ENCODE measurements around the gene PLEKHA7.
"Not testable (repeated sequence)": the region's sequence is repeated elsewhere in the genome, so short reads cannot be mapped to it uniquely, and the experiment has no call there.

PLEKHA7 gene

DNA sequence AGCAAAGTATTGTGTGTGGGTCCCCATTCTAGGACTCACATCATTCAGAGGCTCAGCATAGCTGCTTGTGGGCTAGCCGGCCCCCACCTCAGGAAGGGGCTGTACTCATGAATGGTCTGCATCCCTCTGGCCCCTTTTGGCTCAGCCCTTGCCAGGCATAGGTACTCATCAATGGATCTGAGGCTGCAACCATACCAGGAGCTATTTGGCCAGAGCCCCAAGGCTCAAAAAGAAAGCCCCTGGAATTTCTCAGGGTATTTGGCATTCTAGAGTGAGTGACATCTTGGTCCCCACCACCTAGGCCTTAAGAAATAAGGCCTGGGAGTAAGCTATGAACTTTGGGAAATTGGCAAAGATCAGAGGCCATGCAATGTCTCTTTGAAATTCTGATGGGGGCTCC is 38.3 kb downstream of the PLEKHA7 start:
- no peak for DNase-seq

DNA sequence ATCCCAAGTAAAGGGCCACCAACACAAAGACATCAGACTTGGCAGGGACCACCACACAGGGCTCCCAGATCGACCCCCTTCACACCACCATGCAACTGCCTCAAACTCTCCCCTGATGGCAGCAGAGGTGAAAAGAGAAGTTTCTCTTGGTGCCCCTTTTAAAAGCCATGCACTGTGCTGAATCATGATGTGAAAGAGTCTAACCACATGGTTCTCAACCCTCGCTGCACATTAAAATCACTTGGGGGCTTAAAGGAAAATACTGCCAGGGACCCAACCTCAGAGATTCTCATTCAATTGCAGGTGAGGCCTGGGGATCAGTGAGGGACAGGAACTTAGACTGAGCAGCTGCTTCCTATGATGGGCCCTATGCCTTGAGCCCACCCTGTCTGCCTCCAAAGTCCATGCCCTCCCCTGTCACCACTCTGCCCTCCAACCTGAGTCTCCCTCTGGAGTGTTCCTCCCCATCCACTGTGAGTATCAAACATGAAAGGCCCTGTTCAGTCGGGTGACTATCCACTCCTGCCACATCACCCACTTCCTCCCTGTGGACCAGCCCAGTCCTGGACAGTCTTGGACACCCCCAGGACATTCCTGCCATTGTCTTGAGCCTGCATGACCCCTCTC is 40.8 kb downstream of the PLEKHA7 start:
- DNase-seq: no peak

DNA sequence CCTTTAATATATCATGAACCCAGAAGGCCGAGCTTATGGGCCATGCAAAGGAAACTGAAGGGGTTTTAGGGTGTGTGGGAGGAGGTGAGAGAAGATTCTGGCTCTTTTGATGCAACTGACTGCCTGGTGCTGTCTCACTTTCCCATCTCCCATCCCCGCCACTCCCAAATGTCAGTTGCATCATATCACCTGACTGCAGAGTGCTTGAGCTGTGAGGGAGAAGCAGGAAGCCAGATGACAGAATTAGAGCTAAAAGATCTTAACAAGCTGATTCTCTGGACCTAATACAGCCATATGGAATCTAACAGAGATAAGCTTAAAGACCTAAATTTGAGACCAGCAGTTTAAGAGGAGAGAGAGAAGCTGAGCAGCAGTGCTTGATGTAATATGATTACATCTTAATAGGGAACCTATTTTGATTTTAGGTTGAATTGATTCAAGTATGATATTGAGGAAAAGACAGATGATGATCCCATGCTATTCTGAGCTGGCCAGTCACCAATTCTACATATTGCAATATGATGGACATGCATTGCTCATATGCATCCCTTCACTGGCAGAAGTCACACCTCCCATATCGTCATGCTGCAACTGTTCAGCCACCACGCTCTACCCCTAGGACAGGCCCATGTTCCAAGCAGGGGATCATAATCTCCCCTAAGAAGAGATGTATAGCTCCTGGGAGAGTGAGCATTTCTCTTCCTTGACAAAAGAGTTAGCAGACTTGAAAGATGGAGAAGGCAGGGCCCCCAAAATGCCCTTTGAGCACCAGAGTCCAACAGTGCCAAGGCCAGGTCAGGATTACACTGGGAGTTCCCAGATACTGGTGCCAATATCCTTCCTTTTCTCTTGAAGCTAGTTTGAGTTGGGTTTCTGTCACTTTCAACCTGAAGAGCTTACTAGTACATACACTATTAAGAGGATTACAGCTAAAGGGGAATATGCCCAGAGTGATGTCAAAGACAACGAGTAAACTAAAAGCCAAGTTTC is 44.9 kb downstream of the PLEKHA7 start:
- no peak for DNase-seq

DNA sequence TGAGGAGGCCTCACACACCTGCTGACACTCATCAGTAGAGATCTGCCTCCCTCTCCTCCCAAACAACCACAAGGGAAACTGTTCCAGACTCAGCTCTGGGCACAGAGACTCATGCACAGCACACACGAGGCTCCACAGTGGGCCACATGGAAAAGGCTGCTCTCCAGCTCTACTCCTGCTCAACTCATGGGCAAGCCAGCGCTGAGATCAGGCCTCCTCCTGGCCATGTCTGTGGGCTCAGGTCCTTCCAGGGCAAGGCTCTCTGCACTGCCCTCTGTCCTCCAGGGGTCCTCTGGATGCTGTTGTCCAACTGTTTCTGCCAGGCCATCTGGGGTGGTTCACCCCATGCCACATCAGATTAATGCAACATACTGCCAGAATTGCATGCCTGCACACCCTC is 46.0 kb downstream of the PLEKHA7 start:
- no peak for DNase-seq

DNA sequence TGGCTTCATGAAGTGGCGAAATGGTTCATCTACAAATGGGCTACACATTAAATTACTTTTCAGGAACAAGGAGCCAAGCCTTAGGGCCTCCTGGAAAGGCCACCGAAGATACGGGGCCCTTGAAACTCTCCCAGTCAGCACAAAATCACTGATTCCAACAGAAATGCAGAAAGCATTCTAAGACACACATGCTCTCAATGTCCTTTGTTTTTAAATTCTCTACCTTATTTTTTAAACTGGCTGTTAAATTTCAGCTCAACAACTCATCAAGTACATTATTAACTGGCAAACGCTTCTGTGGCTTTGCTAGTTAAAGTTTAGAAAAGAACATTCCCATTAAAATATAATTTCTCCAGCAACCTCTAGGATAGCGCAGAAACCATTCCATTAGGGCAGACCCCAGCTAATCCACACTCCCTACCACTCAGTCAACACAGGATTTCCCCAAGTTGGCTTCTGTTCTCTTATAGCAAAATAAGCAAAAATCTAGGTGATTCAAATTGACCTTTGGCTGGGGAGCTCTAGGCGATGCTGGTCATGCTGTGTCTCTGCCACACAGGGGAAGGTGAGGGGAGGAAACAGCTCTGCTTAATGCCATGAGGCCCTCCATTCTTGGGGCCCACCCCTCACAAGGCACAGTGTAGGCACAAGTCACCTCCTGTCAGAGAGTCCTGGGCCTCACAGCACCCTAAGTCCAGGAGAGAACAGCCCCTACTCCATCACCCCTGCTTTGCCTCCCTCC is 47.1 kb downstream of the PLEKHA7 start:
- DNase-seq: no peak

DNA sequence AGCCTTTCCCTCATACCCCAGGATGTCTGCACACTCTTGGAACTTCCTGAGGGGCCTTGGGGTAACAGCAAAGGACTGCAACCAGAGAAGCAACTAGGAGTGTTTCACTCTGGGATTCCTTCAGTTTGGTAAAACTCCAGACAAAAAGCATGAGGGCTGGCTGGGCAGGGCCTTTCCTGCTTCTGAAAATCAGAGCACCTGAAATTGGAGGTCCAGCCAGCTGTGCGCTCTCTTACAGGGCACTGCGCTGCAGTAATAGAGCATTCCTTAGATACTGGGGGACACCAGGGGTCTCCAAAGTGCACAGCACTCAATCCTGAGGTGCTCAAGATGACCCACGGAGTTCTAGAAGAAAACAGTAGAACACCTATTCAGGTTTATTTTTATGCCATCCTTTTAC is 49.7 kb downstream of the PLEKHA7 start:
- DNase-seq: no peak

DNA sequence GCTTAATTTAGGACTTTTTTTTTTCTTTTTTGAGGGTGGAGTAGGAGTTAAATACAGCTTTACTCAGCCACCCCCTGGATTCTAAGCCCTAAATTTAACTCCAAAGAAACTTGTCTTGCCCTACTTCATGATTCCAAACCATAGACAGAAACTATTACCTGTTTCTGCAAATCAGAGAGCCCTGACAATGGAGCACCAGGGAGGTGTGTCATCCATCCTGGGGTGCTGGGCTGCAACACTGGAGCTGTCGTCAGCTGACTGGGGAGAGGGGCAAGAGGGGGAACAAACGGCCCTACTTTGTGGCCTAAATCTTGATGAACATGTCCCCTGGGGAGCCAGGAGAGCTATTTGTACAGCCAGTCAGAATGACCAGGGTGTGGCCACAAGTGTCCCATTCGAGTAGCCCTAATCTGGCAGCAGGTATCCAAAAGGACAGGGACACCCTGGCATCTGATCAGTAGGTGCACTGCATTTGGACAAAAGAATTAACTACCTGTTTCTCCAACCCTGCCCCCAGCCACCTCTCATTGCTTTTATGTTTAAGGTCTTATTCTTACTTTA is 50.8 kb downstream of the PLEKHA7 start:
- no peak for DNase-seq

DNA sequence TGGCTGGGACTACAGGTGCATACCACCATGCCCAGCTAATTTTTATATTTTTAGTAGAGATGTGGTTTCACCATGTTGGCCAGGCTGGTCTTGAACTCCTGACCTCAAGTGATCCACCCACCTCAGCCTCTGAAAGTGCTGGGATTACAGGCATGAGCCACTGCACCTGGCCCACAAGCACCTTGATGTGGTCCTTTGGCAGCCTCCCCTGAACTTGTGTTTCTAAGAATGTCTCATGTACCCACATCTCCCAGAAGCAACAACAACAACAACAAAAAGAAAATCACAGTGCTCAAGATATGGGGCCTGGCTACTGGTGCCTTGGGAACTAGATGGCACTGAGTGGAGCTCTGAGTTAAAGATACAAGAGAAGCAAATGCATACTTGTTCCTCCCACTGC is 51.6 kb downstream of the PLEKHA7 start:
- DNase-seq: not testable (repeated sequence)

DNA sequence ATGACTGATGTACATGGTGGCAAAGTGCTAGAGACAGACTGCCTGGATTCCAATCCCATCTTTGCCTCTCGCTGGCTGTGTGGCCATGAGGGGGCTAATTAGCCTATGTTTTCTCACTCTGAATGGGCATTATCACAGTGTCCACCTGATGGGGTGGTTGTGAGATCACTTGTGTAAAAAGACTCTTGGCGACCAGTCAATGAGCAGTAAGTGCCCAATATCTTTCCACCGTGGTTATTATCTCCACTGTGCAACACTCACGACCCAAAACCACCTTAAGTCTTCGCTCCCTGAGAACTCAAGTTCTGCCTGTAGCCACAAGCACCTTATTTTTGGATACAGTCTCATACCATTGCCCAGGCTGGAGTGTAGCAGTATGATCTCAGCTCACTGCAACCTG is 52.1 kb downstream of the PLEKHA7 start:
- no peak for DNase-seq

DNA sequence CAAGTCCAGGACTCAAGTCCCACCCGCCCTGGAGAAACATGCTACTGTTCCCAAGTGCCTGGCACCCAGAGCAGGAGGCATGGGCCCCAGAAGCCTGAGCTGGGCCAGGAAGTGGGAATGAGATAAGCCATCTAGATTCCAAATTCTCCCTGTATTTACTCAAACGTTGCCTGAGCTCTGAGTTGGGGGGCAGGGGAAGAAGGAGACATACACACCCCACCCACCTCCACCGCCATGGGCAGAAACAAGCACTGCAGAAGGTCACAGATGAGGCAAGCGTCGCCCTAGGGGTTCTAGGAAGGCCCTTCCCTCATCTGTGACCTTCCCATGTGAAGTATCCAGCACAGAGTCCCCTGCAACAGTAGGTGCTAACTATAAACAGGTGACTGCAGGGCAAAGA is 54.0 kb downstream of the PLEKHA7 start:
- no peak for DNase-seq

DNA sequence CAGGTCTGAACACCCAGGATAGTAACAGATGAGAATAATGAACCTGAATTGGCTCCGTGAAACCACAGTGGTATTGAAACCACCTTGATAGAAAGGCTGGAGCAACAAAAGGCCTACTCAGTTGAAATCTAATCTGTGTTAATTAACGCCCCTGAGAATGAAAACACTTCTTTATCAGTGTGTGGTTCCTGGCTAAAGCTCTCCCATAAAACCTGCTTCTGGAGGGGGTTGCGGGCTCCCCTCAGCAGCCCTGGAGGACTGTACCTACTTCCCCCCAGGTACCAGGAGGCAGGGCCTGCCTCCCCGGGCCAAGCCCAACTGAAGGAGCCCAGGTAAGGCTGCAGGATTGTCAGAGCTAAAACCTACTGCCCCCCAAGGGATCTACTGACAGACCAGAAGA is 54.6 kb downstream of the PLEKHA7 start:
- DNase-seq: no peak

DNA sequence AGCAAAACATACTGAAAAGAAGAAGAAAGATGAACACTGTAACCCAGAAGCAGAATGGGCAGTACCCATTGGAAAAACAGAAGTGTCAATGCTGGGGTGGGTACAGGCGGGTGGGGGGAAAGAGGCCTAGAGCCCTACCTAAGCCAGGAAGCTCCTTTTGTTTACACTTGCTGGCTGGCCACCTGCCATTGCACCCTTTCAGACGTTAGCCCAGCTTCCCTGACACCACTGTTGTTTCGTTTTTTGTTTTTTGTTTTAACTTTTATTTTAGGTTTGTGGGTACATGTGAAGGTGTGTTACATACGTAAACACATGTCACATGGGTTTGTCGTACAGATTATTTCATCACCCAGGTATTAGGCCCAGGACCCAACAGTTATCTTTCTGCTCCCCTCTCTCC is 55.4 kb downstream of the PLEKHA7 start:
- no peak for DNase-seq

DNA sequence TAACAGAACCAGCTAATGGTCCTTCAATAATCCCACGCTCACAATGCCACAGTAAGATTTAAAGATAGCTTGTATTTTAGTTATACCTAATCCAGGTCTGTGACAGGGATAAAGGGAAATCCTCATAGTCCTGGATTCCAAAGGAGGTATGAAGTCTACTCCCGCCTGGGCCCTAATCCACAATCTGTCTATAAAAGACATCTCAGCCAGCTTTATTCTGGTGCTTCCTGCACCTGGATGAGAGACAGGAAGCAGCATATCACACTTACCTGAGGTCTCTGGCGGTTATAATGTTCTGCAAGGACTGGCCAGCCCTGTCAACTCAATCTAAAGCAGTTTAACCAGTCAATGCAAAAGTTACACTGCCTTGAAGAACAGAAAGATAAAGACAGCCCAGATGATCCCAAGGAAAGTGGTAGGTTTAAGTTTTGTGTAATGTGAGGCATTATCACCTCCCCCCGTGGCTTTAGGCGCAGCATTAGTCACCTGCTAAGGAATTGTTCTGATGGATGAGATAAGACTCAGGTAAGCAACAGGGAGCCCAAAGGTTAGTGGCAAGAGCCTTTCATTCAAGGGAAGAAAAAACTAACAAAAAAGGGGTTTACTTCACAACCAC is 57.6 kb downstream of the PLEKHA7 start:
- no peak for DNase-seq

DNA sequence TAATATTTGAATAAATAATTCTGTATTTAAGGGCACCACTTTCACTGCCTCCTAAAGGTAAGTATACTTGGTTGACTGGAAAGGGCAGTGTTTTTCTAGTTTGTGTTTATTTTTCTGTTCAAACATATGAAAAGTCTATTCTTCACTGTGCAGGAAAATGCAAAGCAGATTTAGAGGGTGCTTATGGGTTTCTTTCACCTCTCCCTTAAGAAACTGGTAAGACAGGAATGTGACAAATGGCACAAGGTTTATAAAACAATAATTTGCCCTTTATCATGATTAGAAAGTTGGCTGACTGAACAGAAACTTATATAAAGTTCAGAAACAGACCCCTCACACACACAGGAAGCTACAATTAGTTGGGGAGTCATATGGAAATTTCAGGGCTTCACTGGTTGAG is 60.6 kb downstream of the PLEKHA7 start:
- DNase-seq: no peak

DNA sequence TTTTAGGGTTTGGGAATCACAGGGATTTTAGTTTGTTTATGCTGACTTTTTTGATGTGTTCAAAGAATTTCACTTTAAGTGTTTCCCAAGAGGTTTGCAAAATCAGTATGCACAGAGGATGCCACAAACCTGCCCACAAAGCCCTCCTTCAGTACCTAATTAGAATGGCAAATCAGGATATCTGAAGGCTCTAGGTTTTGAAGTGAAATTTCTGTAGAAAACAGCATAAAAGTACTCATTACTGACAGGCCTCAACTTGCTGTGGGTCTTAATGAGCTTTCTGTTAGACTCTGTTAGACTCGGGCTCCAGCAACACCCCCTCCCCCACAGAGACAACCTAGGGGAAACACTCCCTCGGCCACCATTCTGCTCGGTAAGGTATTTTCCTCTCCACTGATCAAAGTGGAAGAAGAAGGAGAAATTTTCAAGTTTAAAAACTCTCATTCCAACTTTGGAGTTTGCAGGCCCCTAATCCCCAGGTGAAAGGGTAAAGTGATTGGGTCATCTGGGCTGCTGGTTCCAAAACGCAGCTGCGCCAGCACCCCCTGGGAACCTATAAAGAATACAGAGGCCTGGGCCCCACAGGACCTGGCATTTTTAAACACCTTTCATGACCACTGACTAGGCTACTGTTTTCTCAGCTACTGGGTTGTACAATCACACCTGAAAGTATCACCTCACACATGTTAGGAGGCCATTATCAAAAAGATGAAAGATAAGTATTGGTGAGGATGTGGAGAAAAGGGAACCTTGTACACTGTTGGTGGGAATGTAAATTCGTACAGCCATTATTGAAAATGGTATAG is 67.5 kb downstream of the PLEKHA7 start:
- no peak for DNase-seq

DNA sequence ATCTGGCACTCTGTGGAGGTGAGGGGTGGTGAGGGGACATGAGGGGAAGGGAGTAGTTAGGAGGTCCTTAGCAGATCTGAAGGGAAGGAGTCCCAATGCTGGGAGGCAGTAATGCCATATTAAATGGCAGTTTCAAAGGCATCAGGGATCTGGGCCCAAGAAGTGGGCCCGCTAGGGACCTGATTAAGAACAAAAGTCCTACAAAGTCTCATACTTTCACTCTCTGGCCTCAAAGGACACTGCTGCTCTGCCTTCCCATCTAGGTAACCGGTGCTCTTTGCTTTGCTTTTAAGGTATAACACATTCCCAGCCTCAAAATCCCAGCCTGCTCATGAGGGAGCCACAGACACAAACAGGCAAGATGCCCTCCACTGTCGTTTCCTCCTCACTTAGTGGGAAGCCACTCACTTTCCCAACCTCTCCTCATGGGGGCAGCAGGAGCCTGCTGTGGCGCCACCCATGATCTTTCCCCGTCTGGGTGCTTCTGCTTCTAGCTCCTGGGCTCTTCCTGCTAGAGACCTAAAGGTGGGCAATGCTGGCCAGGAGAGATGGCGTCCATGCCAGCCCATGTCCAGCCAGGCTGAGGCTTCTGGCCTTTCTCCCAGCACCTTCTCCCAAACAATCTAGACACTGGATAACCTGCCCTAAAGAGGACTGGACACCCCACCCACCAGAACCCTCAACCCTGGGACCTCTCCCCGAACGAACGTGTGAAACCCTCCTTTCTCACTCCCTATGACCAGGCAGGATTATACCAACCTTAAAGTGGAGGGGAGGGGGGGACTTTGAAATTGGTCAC is 68.3 kb downstream of the PLEKHA7 start:
- peak; percentile 66 for DNase-seq

DNA sequence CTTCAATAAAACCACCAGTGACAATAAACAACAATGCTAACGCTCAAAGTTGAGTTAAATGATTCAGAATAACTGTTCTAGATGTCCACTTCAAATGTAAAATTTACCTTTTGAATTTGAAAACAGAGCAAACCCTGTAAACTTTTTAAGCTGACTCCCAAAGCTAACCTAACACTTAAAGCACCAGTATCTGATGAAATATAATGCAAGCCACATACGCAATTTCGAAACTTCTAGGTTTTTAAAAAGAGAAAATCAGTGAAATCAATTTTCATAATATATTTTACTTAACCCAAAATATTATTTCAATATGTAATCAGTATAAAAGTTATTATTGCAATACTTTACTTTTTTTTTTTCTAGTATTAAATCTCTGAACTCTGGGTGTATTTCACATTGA is 71.3 kb downstream of the PLEKHA7 start:
- no peak for DNase-seq

DNA sequence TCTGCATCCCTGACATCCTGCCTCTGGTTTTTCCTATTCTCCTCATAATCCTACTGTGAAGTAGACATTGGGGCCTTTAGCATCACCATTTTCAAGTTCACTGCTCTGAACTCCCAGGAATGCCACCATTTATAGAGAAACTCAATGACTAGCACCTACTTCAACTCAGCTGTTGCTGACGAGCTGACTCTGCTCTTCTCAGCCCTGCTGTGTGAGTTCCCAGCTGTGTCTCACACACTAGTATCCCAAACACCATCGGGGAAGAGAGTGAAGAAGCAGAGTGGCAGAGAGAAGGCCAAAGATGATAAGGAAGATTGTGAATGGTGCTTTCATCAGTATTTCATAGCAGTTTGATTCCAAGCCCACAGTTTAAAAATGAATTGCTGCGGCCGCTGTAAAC is 71.9 kb downstream of the PLEKHA7 start:
- no peak for DNase-seq

DNA sequence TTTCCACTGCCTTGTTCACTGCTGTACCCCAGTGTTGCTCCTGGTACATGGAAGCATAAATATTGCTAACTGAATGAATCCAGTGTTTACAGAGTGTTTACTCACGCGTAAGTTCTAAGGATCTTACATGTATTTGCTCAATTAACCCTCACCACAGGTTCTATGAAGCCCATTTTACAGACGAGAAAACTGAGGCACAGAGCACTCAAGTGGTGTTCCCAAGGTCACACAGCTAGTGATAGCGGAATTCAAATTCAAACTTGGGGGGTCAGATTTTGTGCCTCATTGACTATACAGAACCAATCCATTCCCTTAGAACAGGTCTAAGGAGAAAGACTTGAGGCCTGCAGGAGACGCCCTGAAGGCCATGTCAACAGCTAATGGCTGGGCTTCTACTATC is 72.3 kb downstream of the PLEKHA7 start:
- no peak for DNase-seq

DNA sequence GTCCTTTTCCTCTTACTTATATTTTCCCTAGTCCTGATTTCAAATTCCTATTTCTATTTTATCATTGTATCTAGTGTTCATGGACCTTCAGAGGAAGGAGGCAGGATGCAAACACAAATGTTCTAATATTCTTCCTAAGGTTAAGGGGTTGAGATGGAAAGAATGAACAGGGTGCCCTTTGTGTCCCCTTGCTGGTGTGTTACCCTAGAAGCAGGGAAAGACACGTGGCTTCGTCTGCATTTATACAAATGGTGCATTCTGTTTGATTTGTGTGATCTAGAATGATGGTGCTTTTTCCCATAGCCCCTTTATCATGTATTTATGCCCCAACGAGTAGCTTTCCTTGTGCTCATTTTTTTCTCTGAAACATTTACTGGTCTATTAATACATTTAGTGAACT is 76.2 kb downstream of the PLEKHA7 start:
- DNase-seq: no peak

DNA sequence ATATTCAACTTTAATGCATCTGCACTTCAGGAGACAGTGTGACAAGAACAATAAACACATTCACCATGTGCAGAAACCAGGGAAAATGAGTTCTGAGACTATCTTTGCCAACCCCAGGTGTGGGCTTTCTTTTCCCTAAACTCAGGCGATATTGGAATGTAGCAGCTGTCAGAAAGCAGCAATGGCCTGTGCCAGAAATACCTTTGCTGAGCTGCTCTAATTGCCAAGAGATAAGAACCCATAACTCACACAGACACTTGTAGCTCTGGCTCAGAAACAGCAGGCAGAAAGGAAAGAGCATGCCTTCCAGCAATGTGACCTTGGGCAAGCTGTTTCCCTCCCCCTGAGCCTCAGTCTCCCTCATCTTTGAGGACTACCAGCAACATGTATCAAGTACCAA is 77.6 kb downstream of the PLEKHA7 start:
- DNase-seq: no peak
